Subcutaneous adipose tissue (tissue), 4 donors: ENCODE measurements around the gene FAM83F. TPM values are rescaled to one million over a fixed set of nuclear protein-coding genes. Genes with fewer than 3 reads are reported as not detected.

Experiments
- total RNA-seq, 4 donors: library from RNA; depleted of rRNA; stranded (reverse); fragments of >200 nt; gene quantifications; one replicate each; pipeline ENCODE4 v1.1.0, GENCODE V29; 2016
- TF ChIP-seq, protein P1 (sequence below): fragments of 450-650 bp; IDR thresholded peaks from one replicate; pipeline ENCODE4 v1.5.1; 2016; ENCODE audit warnings: low read depth, mild to moderate bottlenecking, control low read depth, antibody characterized with exemption, moderate library complexity

FAM83F gene
- total RNA-seq: 1 to 10 TPM in 3 of 4 donors, under 1 TPM in 1; 0.17 to 6.8 (median 3.0) TPM

DNA sequence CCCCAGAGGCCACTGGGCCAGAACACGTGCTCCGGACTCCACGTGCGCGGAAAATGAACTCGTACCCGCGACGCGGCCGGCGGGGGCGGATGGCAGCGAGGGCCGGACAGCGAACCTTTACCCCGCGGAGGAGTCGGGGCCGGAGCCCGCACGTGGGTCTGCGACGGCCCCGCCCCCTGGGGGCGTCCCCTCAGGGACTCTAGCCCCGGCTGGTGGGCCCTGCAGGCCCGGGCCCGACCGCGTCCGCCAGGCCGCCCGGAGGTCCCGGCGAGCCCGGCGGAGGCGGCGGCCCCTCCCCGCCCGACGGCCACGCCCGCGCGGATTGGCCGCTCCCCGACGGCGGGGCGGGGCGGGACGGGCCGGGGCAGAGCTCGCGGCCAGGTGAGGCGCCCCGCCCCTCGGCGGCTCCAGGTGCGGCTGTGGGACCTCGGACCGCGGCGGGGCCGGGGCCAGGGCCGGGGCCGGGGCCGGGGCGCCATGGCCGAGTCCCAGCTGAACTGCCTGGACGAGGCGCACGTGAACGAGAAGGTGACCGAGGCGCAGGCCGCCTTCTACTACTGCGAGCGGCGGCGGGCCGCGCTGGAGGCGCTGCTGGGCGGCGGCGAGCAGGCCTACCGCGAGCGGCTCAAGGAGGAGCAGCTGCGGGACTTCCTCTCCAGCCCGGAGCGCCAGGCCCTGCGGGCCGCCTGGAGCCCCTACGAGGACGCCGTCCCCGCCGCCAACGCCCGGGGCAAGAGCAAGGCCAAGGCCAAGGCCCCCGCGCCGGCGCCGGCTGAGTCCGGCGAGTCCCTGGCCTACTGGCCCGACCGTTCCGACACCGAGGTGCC is at the start of gene FAM83F:
Gene FAM83F, plus strand, starts transcription at position 389 of the 827 bp plus-strand sequence. Its CDS starts 89 bp downstream, at position 478.
- TF ChIP-seq, protein P1, sequence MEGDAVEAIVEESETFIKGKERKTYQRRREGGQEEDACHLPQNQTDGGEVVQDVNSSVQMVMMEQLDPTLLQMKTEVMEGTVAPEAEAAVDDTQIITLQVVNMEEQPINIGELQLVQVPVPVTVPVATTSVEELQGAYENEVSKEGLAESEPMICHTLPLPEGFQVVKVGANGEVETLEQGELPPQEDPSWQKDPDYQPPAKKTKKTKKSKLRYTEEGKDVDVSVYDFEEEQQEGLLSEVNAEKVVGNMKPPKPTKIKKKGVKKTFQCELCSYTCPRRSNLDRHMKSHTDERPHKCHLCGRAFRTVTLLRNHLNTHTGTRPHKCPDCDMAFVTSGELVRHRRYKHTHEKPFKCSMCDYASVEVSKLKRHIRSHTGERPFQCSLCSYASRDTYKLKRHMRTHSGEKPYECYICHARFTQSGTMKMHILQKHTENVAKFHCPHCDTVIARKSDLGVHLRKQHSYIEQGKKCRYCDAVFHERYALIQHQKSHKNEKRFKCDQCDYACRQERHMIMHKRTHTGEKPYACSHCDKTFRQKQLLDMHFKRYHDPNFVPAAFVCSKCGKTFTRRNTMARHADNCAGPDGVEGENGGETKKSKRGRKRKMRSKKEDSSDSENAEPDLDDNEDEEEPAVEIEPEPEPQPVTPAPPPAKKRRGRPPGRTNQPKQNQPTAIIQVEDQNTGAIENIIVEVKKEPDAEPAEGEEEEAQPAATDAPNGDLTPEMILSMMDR: no peak

DNA sequence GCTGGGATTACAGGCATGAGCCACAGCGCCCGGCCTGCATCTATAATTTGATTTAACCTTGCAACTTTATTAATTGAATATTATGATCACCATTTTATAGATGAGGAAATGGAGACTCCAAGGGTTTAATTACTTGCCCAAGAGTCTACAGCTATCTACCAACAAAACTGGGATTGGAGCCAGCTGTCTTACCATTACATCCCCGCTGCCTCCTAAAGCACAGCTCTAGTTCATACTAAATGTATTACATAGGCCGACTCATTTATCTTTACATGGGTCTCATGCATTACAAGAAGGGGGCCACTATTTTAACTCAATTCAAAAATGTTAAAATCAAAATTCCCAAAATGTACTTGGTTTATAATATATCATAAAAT is 48.6 kb upstream of the FAM83F start:
- TF ChIP-seq, protein P1: no peak

DNA sequence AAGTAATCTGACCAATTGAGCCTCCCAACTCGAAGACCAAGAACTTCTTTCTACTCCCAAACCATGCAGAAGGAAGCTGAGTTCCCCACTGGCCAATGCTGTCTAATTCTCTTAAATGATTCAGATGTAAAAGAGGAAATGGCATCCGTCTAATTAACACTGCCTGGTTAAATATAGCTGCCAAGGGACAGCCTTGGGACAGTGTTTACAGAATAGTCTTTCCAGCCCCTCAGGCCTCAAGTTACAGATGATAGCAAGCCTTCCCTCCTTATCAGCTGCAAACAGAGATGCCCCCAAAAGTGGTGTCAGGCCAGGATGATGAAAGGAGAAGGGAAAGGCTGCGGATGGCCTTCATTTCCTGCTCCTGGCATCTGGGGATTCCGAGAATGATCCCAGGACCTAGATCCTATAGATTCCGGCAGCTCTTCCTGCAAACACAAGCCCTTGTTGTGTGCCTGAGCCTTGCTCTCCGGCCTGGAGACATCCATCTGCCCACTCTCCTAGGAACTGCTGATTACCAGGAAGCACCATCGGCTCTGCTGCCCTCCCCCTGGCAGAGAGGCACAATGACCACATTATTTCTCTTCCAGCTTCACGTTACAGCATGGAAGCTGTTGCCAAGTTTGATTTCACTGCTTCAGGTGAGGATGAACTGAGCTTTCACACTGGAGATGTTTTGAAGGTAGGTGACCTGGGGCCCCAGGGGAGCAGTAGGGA is 48.1 kb upstream of the FAM83F start:
- TF ChIP-seq, protein P1: no peak

DNA sequence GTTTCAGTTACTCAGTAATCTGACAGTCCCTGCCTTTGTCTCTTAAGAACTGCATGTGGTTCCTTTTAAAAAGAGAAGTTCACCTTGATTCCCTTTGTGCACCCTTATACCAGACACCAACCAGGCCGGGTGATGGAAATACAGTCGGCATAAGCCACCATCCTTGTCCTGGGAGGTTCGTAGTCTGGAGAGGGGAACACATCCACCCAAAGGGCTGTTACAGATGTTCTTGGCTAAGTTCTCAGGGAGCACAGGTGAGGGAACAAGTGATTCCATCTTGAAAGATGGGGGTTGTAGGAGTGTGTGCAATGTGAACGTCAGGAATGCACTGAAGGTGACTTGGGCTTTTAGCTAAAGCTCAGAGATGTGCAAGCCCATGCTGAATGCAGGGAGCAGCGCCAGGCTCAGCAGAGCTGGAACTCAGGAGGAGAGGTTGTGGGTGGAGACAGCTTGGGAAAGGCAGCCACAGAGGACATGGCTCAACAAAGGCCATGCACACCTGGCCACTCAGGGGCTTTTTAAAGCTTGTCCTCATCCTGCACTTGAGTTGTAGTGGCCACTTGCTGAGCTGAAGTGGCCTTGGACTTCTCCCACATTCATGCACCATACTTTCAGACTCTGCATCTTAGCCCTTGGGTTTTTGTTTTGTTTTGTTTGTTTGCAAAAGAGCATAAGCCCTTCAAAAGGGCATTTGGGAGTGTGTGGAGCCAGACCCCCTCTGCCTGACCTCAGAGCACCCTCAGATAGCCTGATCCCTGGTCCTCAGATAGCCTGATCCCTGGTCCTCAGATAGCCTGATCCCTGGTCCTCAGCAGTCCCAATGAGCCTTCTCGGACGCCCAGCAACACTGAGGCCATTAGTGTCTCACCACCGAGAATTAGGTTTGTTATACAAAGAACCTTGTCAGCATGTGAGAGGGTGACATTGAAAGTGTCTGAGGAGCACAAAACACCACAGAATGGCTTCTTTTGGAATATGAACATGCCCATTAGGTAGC is 47.2 kb upstream of the FAM83F start:
- TF ChIP-seq, protein P1: no peak

DNA sequence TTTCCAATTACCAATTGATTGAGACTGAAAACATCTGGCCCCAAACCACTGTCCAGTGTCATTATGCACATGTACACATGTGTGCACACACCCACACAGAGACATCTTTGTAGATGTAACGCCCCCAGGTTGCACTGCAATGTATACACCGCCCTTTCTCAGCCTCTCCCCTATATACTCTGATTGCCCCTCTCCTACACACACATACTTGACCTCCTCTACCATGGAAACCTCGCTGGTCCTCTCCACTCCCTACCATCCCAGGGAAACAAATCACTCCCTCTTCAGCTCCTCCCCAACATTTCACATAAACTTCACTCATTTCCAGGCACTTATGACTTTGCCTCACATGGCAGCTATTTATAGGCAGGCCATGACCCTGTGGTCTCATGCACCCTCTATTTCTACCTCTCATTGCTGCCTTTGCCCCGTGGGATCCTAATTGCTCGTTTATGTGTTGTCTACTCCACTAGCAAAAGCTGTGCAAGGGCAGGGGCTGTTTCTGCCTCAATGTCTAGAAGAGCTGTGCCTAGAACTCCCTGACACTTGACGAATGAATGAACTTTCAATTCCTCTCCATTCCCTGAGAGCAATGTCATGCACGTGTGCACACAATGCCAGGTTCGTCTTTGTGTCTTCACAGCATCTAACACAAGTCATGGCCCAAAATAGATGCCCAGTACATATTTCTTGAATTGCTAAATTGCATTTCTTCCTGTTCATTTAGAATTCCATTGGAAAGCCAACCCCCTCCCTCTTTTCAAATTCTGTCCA is 44.6 kb upstream of the FAM83F start:
- TF ChIP-seq, protein P1: no peak

DNA sequence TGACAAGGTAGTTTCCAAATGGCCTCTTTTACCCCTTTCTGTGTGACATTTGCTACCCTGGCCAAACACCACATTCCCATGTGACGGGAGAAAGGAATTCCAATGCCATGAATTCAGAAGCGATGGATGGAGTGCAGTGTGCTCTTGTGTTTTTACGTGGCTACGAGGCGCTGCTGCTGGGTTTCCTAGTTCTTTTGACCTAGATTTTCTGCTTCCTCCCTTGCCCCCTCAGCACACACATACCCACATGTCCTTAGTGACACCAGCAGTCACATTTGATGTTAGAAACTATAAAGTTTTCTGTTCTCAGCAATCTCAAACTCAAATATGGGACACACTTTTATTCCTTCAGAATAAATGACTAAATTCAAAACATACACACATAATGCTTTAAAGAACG is 42.4 kb upstream of the FAM83F start:
- TF ChIP-seq, protein P1: no peak
